ENCODE results near the gene WDR59. TPM values are rescaled to one million over a fixed set of nuclear protein-coding genes. Genes with fewer than 3 reads are reported as not detected.

The WDR59 gene
- total RNA-seq, 8 experiments from 2014 or later, result 13.2 to 66.4 (median 22.4) TPM

- in situ Hi-C loops (cut with MboI; ENCODE audit: low pct_unique_long_range_greater_than_20kb in 2 of 9, low sequenced_read_pairs in 9 of 9, unreplicated experiment in 9 of 9), result no loop called here
- Histone ChIP-seq H3K4me3 (no peak overlapping the region), H3K4me1 (replicated peaks in 1 of 2) (no peaks in the 10 kb centered on the region), H3K27ac (no peak overlapping the region)
- no peak for ATAC-seq (replicated peaks in 6 of 8)
- 95 to 100% (median 96%) methylated on average over 3 to 11 of the region's 12 CpGs for WGBS, 10 experiments
Measured at GRCh38 chr16:74903901-74904678, 80.8 kb downstream of the WDR59 start.

GRCh38 chr16:74903120-74903519 is 81.8 kb downstream of the WDR59 start:
- H3K4me1 ChIP-seq (replicated peaks in 1 of 2), result no peaks in the 10 kb centered on the region
- in situ Hi-C loops (cut with MboI; ENCODE audit: low pct_unique_long_range_greater_than_20kb in 2 of 9, low sequenced_read_pairs in 9 of 9, unreplicated experiment in 9 of 9), result no loop called here
- WGBS, 10 experiments, result 83 to 100% (median 93%) methylated on average over 1 of the region's 1 CpG; no CpG with 5 or more reads in 3 of the 10 experiments
- ATAC-seq (replicated peaks in 6 of 8), result no peak
- no peak overlapping the region for H3K4me3 ChIP-seq
- H3K27ac ChIP-seq, result no peak overlapping the region

- in situ Hi-C loops (cut with MboI; ENCODE audit: low pct_unique_long_range_greater_than_20kb in 2 of 9, low sequenced_read_pairs in 9 of 9, unreplicated experiment in 9 of 9), result no loop called here
- 86 to 100% (median 96%) methylated on average over 2 to 5 of the region's 5 CpGs; no CpG with 5 or more reads in 2 of the 10 experiments for WGBS, 10 experiments
- Histone ChIP-seq H3K4me1 (replicated peaks in 1 of 2) (no peaks in the 10 kb centered on the region), H3K27ac (no peak overlapping the region), H3K4me3 (no peak overlapping the region)
- no peak for ATAC-seq (replicated peaks in 6 of 8)
Measured at GRCh38 chr16:74902161-74902560, 82.8 kb downstream of the WDR59 start.

- no peak for ATAC-seq (replicated peaks in 6 of 8)
- H3K4me3 ChIP-seq, result no peak overlapping the region
- 57 to 97% (median 94%) methylated on average over 1 to 4 of the region's 4 CpGs for WGBS, 10 experiments
- in situ Hi-C loops (cut with MboI; ENCODE audit: low pct_unique_long_range_greater_than_20kb in 2 of 9, low sequenced_read_pairs in 9 of 9, unreplicated experiment in 9 of 9), result no loop called here
- no peaks in the 10 kb centered on the region for H3K4me1 ChIP-seq (replicated peaks in 1 of 2)
- no peak overlapping the region for H3K27ac ChIP-seq
Measured at GRCh38 chr16:74901606-74902005, 83.3 kb downstream of the WDR59 start.

GRCh38 chr16:74899816-74900215 is 85.1 kb downstream of the WDR59 start:
- no peak overlapping the region for H3K27ac ChIP-seq
- ATAC-seq (replicated peaks in 6 of 8), result no peak
- in situ Hi-C loops (cut with MboI; ENCODE audit: low pct_unique_long_range_greater_than_20kb in 2 of 9, low sequenced_read_pairs in 9 of 9, unreplicated experiment in 9 of 9), result no loop called here
- H3K4me1 ChIP-seq (replicated peaks in 1 of 2), result no peaks in the 10 kb centered on the region
- H3K4me3 ChIP-seq, result no peak overlapping the region
- 86 to 100% (median 92%) methylated on average over 1 to 4 of the region's 4 CpGs; no CpG with 5 or more reads in 3 of the 10 experiments for WGBS, 10 experiments

GRCh38 chr16:74898659-74899058 is 86.3 kb downstream of the WDR59 start:
- H3K4me1 ChIP-seq (replicated peaks in 1 of 2), result no peaks in the 10 kb centered on the region
- no peak overlapping the region for H3K27ac ChIP-seq
- 47 to 100% (median 82%) methylated on average over 1 to 8 of the region's 8 CpGs; no CpG with 5 or more reads in 1 of the 10 experiments for WGBS, 10 experiments
- no peak overlapping the region for H3K4me3 ChIP-seq
- no peak for ATAC-seq (replicated peaks in 6 of 8)
- in situ Hi-C loops (cut with MboI; ENCODE audit: low pct_unique_long_range_greater_than_20kb in 2 of 9, low sequenced_read_pairs in 9 of 9, unreplicated experiment in 9 of 9), result no loop called here

GRCh38 chr16:74896389-74897370 is 88.2 kb downstream of the WDR59 start:
- WGBS, 10 experiments, result 65 to 100% (median 97%) methylated on average over 1 to 10 of the region's 14 CpGs
- in situ Hi-C loops (cut with MboI; ENCODE audit: low pct_unique_long_range_greater_than_20kb in 2 of 9, low sequenced_read_pairs in 9 of 9, unreplicated experiment in 9 of 9), result no loop called here
- H3K4me3 ChIP-seq, result no peak overlapping the region
- H3K27ac ChIP-seq, result no peak overlapping the region
- H3K4me1 ChIP-seq (replicated peaks in 1 of 2), result no peaks in the 10 kb centered on the region
- ATAC-seq (replicated peaks in 6 of 8), result peak in 6 of 8 experiments; percentile 32 to 96 (median 88)

GRCh38 chr16:74893541-74893940 is 91.4 kb downstream of the WDR59 start:
- in situ Hi-C loops (cut with MboI; ENCODE audit: low pct_unique_long_range_greater_than_20kb in 2 of 9, low sequenced_read_pairs in 9 of 9, unreplicated experiment in 9 of 9), result no loop called here
- WGBS, 10 experiments, result 90 to 100% (median 96%) methylated on average over 1 to 4 of the region's 4 CpGs; no CpG with 5 or more reads in 2 of the 10 experiments
- Histone ChIP-seq H3K27ac (no peak overlapping the region), H3K4me1 (replicated peaks in 1 of 2) (no peaks in the 10 kb centered on the region), H3K4me3 (no peak overlapping the region)
- ATAC-seq (replicated peaks in 6 of 8), result no peak

- Histone ChIP-seq H3K4me3 (no peak overlapping the region), H3K27ac (no peak overlapping the region), H3K4me1 (replicated peaks in 1 of 2) (no peaks in the 10 kb centered on the region)
- in situ Hi-C loops (cut with MboI; ENCODE audit: low pct_unique_long_range_greater_than_20kb in 2 of 9, low sequenced_read_pairs in 9 of 9, unreplicated experiment in 9 of 9), result no loop called here
- 66 to 100% (median 85%) methylated on average over 1 to 8 of the region's 8 CpGs for WGBS, 10 experiments
- ATAC-seq (replicated peaks in 6 of 8), result no peak
Measured at GRCh38 chr16:74892574-74893461, 92.1 kb downstream of the WDR59 start.

GRCh38 chr16:74888888-74889287 is 96.0 kb downstream of the WDR59 start:
- no peak overlapping the region for H3K4me3 ChIP-seq
- H3K4me1 ChIP-seq (replicated peaks in 1 of 2), result no peaks in the 10 kb centered on the region
- 71 to 100% (median 88%) methylated on average over 1 to 6 of the region's 6 CpGs; no CpG with 5 or more reads in 1 of the 10 experiments for WGBS, 10 experiments
- ATAC-seq (replicated peaks in 6 of 8), result no peak
- H3K27ac ChIP-seq, result no peak overlapping the region
- in situ Hi-C loops (cut with MboI; ENCODE audit: low pct_unique_long_range_greater_than_20kb in 2 of 9, low sequenced_read_pairs in 9 of 9, unreplicated experiment in 9 of 9), result no loop called here

- Histone ChIP-seq H3K27ac (no peak overlapping the region), H3K4me3 (no peak overlapping the region), H3K4me1 (replicated peaks in 1 of 2) (no peaks in the 10 kb centered on the region)
- in situ Hi-C loops (cut with MboI; ENCODE audit: low pct_unique_long_range_greater_than_20kb in 2 of 9, low sequenced_read_pairs in 9 of 9, unreplicated experiment in 9 of 9), result no loop called here
- 84 to 100% (median 96%) methylated on average over 1 to 10 of the region's 13 CpGs for WGBS, 10 experiments
- no peak for ATAC-seq (replicated peaks in 6 of 8)
Measured at GRCh38 chr16:74888232-74888862, 96.6 kb downstream of the WDR59 start.

GRCh38 chr16:74887084-74887483 is 97.8 kb downstream of the WDR59 start:
- in situ Hi-C loops (cut with MboI; ENCODE audit: low pct_unique_long_range_greater_than_20kb in 2 of 9, low sequenced_read_pairs in 9 of 9, unreplicated experiment in 9 of 9), result no loop called here

More at GRCh38 chr16:74887084-74887483, 97.8 kb downstream of the WDR59 start:
- Histone ChIP-seq H3K27ac (no peak overlapping the region), H3K4me3 (no peak overlapping the region), H3K4me1 (replicated peaks in 1 of 2) (no peaks in the 10 kb centered on the region)
- 79 to 100% (median 96%) methylated on average over 1 to 2 of the region's 2 CpGs; no CpG with 5 or more reads in 2 of the 10 experiments for WGBS, 10 experiments
- ATAC-seq (replicated peaks in 6 of 8), result no peak

All from motor neuron (in vitro differentiated cells).